CD1c-positive myeloid dendritic cell (primary cell): ENCODE measurements around the gene ABCC2.
"Not testable (repeated sequence)": the region's sequence is repeated elsewhere in the genome, so short reads cannot be mapped to it uniquely, and the experiment has no call there.

Experiments
- DNase-seq: peaks from one replicate; pipeline ENCODE4 v3.0.0-alpha.2; 2016; ENCODE audit errors: extremely low spot score

ABCC2 gene

GRCh38 chr10:99853655-99854054, 71.2 kb downstream of the ABCC2 start:
- DNase-seq, result no peak

GRCh38 chr10:99854860-99855259, 72.4 kb downstream of the ABCC2 start:
- DNase-seq, result peak; percentile 22

- DNase-seq, result no peak
Observed at GRCh38 chr10:99855479-99856071, 73.1 kb downstream of the ABCC2 start.

GRCh38 chr10:99858849-99859248, 76.4 kb downstream of the ABCC2 start:
- DNase-seq, result no peak

GRCh38 chr10:99859585-99859984, 77.1 kb downstream of the ABCC2 start:
- no peak for DNase-seq

GRCh38 chr10:99860466-99860865, 78.0 kb downstream of the ABCC2 start:
- DNase-seq, result no peak

- not testable (repeated sequence) for DNase-seq
Observed at GRCh38 chr10:99863535-99864240, 81.2 kb downstream of the ABCC2 start.

- DNase-seq, result not testable (repeated sequence)
Observed at GRCh38 chr10:99867250-99867649, 84.8 kb downstream of the ABCC2 start.

GRCh38 chr10:99869581-99870122, 87.2 kb downstream of the ABCC2 start:
- no peak for DNase-seq

GRCh38 chr10:99870123-99870730, 87.8 kb downstream of the ABCC2 start:
- DNase-seq, result peak; percentile 23

- DNase-seq, result no peak
Observed at GRCh38 chr10:99872367-99873162, 90.1 kb downstream of the ABCC2 start.

- DNase-seq, result no peak
Observed at GRCh38 chr10:99873846-99874245, 91.4 kb downstream of the ABCC2 start.

GRCh38 chr10:99874341-99875085, 92.1 kb downstream of the ABCC2 start:
- no peak for DNase-seq

GRCh38 chr10:99875473-99875872, 93.0 kb downstream of the ABCC2 start:
- no peak for DNase-seq

- DNase-seq, result no peak
Observed at GRCh38 chr10:99880080-99880835, 97.8 kb downstream of the ABCC2 start.

- DNase-seq, result no peak
Observed at GRCh38 chr10:99881371-99881770, 98.9 kb downstream of the ABCC2 start.

- DNase-seq, result no peak
Observed at GRCh38 chr10:99883523-99883922, 101.1 kb downstream of the ABCC2 start.

- DNase-seq, result no peak
Observed at GRCh38 chr10:99888622-99889021, 106.2 kb downstream of the ABCC2 start.

GRCh38 chr10:99894613-99895012, 112.2 kb downstream of the ABCC2 start:
- DNase-seq, result no peak

GRCh38 chr10:99895066-99895465, 112.6 kb downstream of the ABCC2 start:
- not testable (repeated sequence) for DNase-seq

GRCh38 chr10:99895867-99896266, 113.4 kb downstream of the ABCC2 start:
- no peak for DNase-seq
